HepG2 (cell line): ENCODE results near the gene IFT80. TPM values are rescaled to one million over a fixed set of nuclear protein-coding genes. Genes with fewer than 3 reads are reported as not detected.

Source experiments
- CHD2 ChIP-seq: IDR thresholded peaks from 2 replicates; pipeline ENCODE4 v1.6.1; 2011; ENCODE audit warnings: low read depth, low read length, improper control_type of control experiment
- HNF4G ChIP-seq, 2 experiments: sonication (generic) in 1 of 2; formaldehyde crosslinking in 1 of 2; IDR thresholded peaks; 2 replicates each; pipeline versions ENCODE4 v1.4.0 to v1.6.1; 2011 to 2020; ENCODE audit warnings: borderline replicate concordance in 2 of 2, low read depth in 2 of 2, mild to moderate bottlenecking in 2 of 2, low read length in 1 of 2, missing genetic modification reagents in 1 of 2, moderate library complexity in 1 of 2
- LCORL ChIP-seq, 2 experiments: fragments of 450-650 bp in 1 of 2; sonication (generic) in 1 of 2; formaldehyde crosslinking in 1 of 2; IDR thresholded peaks; 2 replicates each; pipeline versions ENCODE4 v1.5.0 to v1.6.1; 2017 to 2020; ENCODE audit warnings: antibody characterized with exemption in 1 of 2, missing genetic modification reagents in 1 of 2
- MIER2 ChIP-seq: IDR thresholded peaks from 2 replicates; pipeline ENCODE4 v1.6.1; 2016; ENCODE audit warnings: missing biosample characterization, missing genetic modification reagents
- MXI1 ChIP-seq: IDR thresholded peaks from 3 replicates; pipeline ENCODE4 v1.6.1; 2012; ENCODE audit warnings: low read depth, low read length, inconsistent platforms, borderline replicate concordance
- NFKB2 ChIP-seq: sonication (generic); formaldehyde crosslinking; IDR thresholded peaks from 2 replicates; pipeline ENCODE4 v1.4.0; 2020; ENCODE audit warnings: missing genetic modification reagents, borderline replicate concordance
- NR0B2 ChIP-seq: sonication (generic); formaldehyde crosslinking; IDR thresholded peaks from 2 replicates; pipeline ENCODE4 v1.4.0; 2020; ENCODE audit warnings: mild to moderate bottlenecking, missing genetic modification reagents
- SRSF9 ChIP-seq: fragments of 200-400 bp; formaldehyde crosslinking; IDR thresholded peaks from 2 replicates; pipeline ENCODE4 v1.6.1; 2018; ENCODE audit warnings: borderline replicate concordance, mild to moderate bottlenecking, low read depth, low read length; ENCODE audit not compliant: insufficient read depth, poor library complexity, severe bottlenecking
- ZBED4 ChIP-seq: sonication (generic); formaldehyde crosslinking; IDR thresholded peaks from 2 replicates; pipeline ENCODE4 v1.4.0; 2020; ENCODE audit warnings: missing genetic modification reagents, borderline replicate concordance
- ZNF24 ChIP-seq: fragments of 450-650 bp; IDR thresholded peaks from 2 replicates; pipeline ENCODE4 v1.6.1; 2017; ENCODE audit warnings: antibody characterized with exemption, mild to moderate bottlenecking
- ZNF33B ChIP-seq: sonication (generic); formaldehyde crosslinking; IDR thresholded peaks from 2 replicates; pipeline ENCODE4 v1.5.1; 2020; ENCODE audit warnings: mild to moderate bottlenecking, missing genetic modification reagents
- ZNF383 ChIP-seq: sonication (generic); formaldehyde crosslinking; IDR thresholded peaks from 2 replicates; pipeline ENCODE4 v1.4.0; 2020; ENCODE audit warnings: missing genetic modification reagents, mild to moderate bottlenecking, borderline replicate concordance
- ZNF432 ChIP-seq: sonication (generic); formaldehyde crosslinking; IDR thresholded peaks from 2 replicates; pipeline ENCODE4 v1.5.0; 2020; ENCODE audit warnings: missing genetic modification reagents, mild to moderate bottlenecking, borderline replicate concordance
- ZNF564 ChIP-seq: sonication (generic); formaldehyde crosslinking; IDR thresholded peaks from 2 replicates; pipeline ENCODE4 v1.8.1; 2023; ENCODE audit warnings: mild to moderate bottlenecking, missing genetic modification reagents
- polyA plus RNA-seq, 8 experiments: library from polyadenylated mRNA; depleted of rRNA in 3 of 8; stranded (reverse) in 7 of 8; unstranded in 1 of 8; fragments of >200 nt; fragmentation: Illumina TruSeq in 4 of 8; extraction: Trizol in 4 of 8; gene quantifications; 2 replicates each; pipeline versions ENCODE4 v1.2.1 to v1.2.3, GENCODE V29; 2011 to 2016; ENCODE audit warnings: low read depth in 4 of 8, missing spikeins in 1 of 8, mixed read lengths in 1 of 8; ENCODE audit not compliant: insufficient read depth in 1 of 8
- total RNA-seq, 5 experiments: library from RNA; depleted of rRNA; stranded (reverse); fragments of >200 nt; fragmentation: Illumina TruSeq; extraction: Trizol; gene quantifications; 2 replicates each; pipeline ENCODE4 v1.2.3, GENCODE V29; 2016; ENCODE audit warnings: low read depth in 1 of 5
- TF ChIP-seq, protein P1 (sequence below): sonication (generic); formaldehyde crosslinking; IDR thresholded peaks from 2 replicates; pipeline ENCODE4 v1.4.0; 2020; ENCODE audit warnings: mild to moderate bottlenecking, missing genetic modification reagents
- TF ChIP-seq, protein P2 (sequence below): sonication (generic); formaldehyde crosslinking; IDR thresholded peaks from 2 replicates; pipeline ENCODE4 v1.4.0; 2020; ENCODE audit warnings: missing genetic modification reagents
- TF ChIP-seq, protein P3 (sequence below): sonication (generic); formaldehyde crosslinking; IDR thresholded peaks from 2 replicates; pipeline ENCODE4 v1.4.0; 2020; ENCODE audit warnings: missing genetic modification reagents
- TF ChIP-seq, protein P4 (sequence below): sonication (generic); formaldehyde crosslinking; IDR thresholded peaks from 2 replicates; pipeline ENCODE4 v1.4.0; 2020; ENCODE audit warnings: missing genetic modification reagents, borderline replicate concordance

IFT80 gene
- total and polyA plus RNA-seq, 2 of the 13 experiments (the other 11 are each of a cell fraction or from before 2014, with no cell fraction given): 11.4 to 15.7 TPM

- TF ChIP-seq ZBED4: peak; percentile 9; the same call in 1 of the 2 replicates
- no peak for TF ChIP-seq HNF4G (IDR thresholded peaks at IDR 0.05; ENCODE audit: borderline replicate concordance, low read depth, low read length)
- no peak for TF ChIP-seq HNF4G (CRISPR knock-in tag; IDR thresholded peaks at IDR 0.05; ENCODE audit: borderline replicate concordance, low read depth)
- TF ChIP-seq MXI1: peak; percentile 71; the same call in 2 of the 3 replicates
- TF ChIP-seq ZNF24: 0 out of 2 replicates have a peak, but pooled peaks have one; percentile 16
- TF ChIP-seq NR0B2: no peak
- TF ChIP-seq SRSF9: no peak
- no peak for TF ChIP-seq LCORL (IDR thresholded peaks at IDR 0.05)
- peak; percentile 48; the same call in 1 of the 2 replicates for TF ChIP-seq LCORL (CRISPR knock-in tag; IDR thresholded peaks at IDR 0.05)
- TF ChIP-seq, protein P1, sequence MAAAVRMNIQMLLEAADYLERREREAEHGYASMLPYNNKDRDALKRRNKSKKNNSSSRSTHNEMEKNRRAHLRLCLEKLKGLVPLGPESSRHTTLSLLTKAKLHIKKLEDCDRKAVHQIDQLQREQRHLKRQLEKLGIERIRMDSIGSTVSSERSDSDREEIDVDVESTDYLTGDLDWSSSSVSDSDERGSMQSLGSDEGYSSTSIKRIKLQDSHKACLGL: no peak
- TF ChIP-seq MIER2 (CRISPR knock-in tag): no peak
- no peak for TF ChIP-seq ZNF383 (CRISPR knock-in tag)
- TF ChIP-seq, protein P2, sequence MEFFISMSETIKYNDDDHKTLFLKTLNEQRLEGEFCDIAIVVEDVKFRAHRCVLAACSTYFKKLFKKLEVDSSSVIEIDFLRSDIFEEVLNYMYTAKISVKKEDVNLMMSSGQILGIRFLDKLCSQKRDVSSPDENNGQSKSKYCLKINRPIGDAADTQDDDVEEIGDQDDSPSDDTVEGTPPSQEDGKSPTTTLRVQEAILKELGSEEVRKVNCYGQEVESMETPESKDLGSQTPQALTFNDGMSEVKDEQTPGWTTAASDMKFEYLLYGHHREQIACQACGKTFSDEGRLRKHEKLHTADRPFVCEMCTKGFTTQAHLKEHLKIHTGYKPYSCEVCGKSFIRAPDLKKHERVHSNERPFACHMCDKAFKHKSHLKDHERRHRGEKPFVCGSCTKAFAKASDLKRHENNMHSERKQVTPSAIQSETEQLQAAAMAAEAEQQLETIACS (CRISPR knock-in tag): no peak
- TF ChIP-seq, protein P3, sequence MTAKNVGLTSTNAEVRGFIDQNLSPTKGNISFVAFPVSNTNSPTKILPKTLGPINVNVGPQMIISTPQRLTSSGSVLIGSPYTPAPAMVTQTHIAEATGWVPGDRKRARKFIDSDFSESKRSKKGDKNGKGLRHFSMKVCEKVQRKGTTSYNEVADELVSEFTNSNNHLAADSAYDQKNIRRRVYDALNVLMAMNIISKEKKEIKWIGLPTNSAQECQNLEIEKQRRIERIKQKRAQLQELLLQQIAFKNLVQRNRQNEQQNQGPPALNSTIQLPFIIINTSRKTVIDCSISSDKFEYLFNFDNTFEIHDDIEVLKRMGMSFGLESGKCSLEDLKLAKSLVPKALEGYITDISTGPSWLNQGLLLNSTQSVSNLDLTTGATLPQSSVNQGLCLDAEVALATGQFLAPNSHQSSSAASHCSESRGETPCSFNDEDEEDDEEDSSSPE: peak; percentile 98
- TF ChIP-seq ZNF33B (CRISPR knock-in tag): no peak
- TF ChIP-seq, protein P4, sequence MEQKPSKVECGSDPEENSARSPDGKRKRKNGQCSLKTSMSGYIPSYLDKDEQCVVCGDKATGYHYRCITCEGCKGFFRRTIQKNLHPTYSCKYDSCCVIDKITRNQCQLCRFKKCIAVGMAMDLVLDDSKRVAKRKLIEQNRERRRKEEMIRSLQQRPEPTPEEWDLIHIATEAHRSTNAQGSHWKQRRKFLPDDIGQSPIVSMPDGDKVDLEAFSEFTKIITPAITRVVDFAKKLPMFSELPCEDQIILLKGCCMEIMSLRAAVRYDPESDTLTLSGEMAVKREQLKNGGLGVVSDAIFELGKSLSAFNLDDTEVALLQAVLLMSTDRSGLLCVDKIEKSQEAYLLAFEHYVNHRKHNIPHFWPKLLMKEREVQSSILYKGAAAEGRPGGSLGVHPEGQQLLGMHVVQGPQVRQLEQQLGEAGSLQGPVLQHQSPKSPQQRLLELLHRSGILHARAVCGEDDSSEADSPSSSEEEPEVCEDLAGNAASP: no peak
- no peak for TF ChIP-seq ZNF432 (CRISPR knock-in tag)
- TF ChIP-seq CHD2: peak; percentile 95
- no peak; the same call in 1 of the 2 replicates for TF ChIP-seq ZNF564
- no peak for TF ChIP-seq NFKB2
These were observed at the start of gene IFT80, which contains the start of gene SMC4 (continued) for GRCh38 chr3:160399125-160400029.
